ENCODE measurements around the gene RBSN.

RBSN gene

GRCh38 chr3:15055019-15055557 lies 43.9 kb downstream of the RBSN start:
- no peak for DNase-seq

- DNase-seq = no peak
These were observed 45.4 kb downstream of the RBSN start for GRCh38 chr3:15053541-15053940.

- no peak for DNase-seq
These were observed 46.4 kb downstream of the RBSN start for GRCh38 chr3:15052335-15053242.

- peak in 4 of 6 experiments; percentile 3 to 17 (median 12) for DNase-seq
These were observed 47.4 kb downstream of the RBSN start for GRCh38 chr3:15051531-15051930.

- DNase-seq = no peak
These were observed 48.4 kb downstream of the RBSN start for GRCh38 chr3:15050405-15051092.

- DNase-seq = no peak
These were observed 49.4 kb downstream of the RBSN start for GRCh38 chr3:15049584-15049983.

- DNase-seq = no peak
These were observed 53.3 kb downstream of the RBSN start for GRCh38 chr3:15045667-15046066.

GRCh38 chr3:15044326-15044725 lies 54.6 kb downstream of the RBSN start:
- no peak for DNase-seq

GRCh38 chr3:15043408-15044171 lies 55.4 kb downstream of the RBSN start:
- DNase-seq = no peak

- no peak for DNase-seq
These were observed 56.0 kb downstream of the RBSN start for GRCh38 chr3:15042936-15043335.

GRCh38 chr3:15041950-15042349 lies 57.0 kb downstream of the RBSN start:
- no peak for DNase-seq

- DNase-seq = no peak
These were observed 58.1 kb downstream of the RBSN start for GRCh38 chr3:15040844-15041243.

- DNase-seq = no peak
These were observed 60.6 kb downstream of the RBSN start for GRCh38 chr3:15038306-15038705.

- DNase-seq = no peak
These were observed 65.8 kb downstream of the RBSN start for GRCh38 chr3:15033103-15033502.

GRCh38 chr3:15032650-15033049 lies 66.3 kb downstream of the RBSN start:
- DNase-seq = no peak

- DNase-seq = no peak
These were observed 69.3 kb downstream of the RBSN start for GRCh38 chr3:15029625-15030024.

GRCh38 chr3:15023719-15024118 lies 75.2 kb downstream of the RBSN start:
- no peak for DNase-seq

GRCh38 chr3:15023249-15023648 lies 75.7 kb downstream of the RBSN start:
- DNase-seq = no peak
